Fibroblast of pulmonary artery (primary cell): ENCODE results near the gene NEDD8.

Experiments used
- DNase-seq: peaks from one replicate; pipeline ENCODE4 v3.0.0-alpha.2; 2010; ENCODE audit warnings: low read depth
- H3K4me3 ChIP-seq: replicated peaks from 2 replicates; pipeline ENCODE4 v1.5.1; 2011; ENCODE audit warnings: low read depth, mild to moderate bottlenecking, control low read depth, low read length, moderate library complexity
- TF ChIP-seq, protein P1 (sequence below): IDR thresholded peaks from 2 replicates; pipeline ENCODE4 v1.5.1; 2011; ENCODE audit warnings: mild to moderate bottlenecking, control low read depth, low read length, inconsistent platforms; ENCODE audit errors: missing control alignments

NEDD8 gene

DNA sequence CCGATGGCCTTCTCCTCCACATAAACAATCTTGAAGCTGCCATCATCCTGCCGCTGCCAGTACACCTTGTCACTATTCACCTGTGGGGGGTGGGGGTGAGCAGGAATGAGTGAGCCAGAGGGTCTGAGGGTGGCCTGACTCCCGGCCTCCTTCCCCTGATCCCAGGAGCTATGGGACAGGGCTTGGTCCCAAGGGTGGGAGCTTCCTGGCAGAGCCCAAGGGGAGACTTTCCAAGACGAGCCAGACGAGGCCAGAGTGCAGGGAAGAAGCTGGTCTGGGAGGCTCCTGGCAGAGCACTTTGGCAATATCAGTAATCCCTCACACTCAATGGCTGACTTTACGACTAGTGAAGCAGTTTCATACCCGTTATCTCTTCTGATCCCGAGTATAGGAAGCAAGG is 23.3 kb upstream of the NEDD8 start:
- DNase-seq, result no peak
- H3K4me3 ChIP-seq, result no peak overlapping the region
- TF ChIP-seq, protein P1, sequence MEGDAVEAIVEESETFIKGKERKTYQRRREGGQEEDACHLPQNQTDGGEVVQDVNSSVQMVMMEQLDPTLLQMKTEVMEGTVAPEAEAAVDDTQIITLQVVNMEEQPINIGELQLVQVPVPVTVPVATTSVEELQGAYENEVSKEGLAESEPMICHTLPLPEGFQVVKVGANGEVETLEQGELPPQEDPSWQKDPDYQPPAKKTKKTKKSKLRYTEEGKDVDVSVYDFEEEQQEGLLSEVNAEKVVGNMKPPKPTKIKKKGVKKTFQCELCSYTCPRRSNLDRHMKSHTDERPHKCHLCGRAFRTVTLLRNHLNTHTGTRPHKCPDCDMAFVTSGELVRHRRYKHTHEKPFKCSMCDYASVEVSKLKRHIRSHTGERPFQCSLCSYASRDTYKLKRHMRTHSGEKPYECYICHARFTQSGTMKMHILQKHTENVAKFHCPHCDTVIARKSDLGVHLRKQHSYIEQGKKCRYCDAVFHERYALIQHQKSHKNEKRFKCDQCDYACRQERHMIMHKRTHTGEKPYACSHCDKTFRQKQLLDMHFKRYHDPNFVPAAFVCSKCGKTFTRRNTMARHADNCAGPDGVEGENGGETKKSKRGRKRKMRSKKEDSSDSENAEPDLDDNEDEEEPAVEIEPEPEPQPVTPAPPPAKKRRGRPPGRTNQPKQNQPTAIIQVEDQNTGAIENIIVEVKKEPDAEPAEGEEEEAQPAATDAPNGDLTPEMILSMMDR, result no peak

DNA sequence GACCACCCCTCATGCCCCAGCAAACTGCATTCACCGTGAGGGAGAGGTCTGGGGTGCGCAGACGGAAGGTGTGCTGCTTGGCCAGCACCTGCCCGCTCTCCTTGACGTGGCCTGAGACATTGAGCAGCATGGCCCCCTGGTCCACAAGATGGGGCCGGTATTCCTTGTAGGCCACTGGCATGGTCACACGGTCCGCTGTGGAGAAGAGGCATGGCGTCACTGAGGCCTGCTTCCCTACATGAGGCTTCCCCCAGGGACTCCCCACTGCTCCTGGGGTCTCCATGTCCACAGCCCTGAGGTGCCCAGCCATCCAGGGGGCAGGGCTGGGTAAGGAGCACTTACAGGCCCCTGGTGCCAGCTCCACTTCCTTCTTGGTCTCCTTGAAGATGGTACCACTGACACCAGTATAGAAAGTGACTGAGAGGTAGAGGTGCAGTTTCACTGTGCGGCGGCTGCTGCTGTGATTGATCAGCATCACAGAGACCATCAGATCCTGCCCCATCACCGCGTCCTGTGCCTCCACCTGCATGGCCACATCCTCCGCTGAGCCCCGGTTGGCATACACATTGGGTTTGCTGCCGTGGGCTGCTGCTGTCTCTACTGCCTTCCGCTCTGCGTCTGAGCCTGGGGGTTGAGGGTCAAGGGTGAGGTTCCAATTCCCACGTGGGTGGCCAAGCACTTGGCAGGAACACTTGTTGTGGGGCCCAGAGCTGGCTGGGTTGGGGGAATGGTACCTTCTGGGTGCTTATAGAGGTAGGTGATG is 22.6 kb upstream of the NEDD8 start:
- TF ChIP-seq, protein P1, result no peak
- no peak for DNase-seq
- no peak overlapping the region for H3K4me3 ChIP-seq

DNA sequence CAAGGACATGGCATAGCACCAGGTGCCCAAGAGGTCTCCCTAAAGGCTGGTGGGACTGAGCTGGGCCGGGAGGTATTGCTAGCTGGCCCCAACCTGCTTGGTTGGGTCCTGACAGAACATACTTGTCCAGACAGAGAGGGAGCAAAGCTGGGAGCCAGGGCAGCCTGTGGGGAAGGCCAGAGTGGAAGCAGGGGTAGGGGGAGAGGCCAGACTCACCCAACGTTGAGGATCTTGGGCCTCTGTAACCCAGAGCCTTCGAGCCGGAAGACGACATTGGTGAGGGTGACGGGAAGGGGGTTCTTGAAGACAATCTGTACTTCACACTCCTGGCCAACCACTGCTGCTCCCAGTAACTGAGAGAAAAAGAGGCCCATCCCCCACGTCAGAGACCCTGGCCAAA is 21.8 kb upstream of the NEDD8 start:
- no peak for DNase-seq
- TF ChIP-seq, protein P1, result no peak
- no peak overlapping the region for H3K4me3 ChIP-seq

DNA sequence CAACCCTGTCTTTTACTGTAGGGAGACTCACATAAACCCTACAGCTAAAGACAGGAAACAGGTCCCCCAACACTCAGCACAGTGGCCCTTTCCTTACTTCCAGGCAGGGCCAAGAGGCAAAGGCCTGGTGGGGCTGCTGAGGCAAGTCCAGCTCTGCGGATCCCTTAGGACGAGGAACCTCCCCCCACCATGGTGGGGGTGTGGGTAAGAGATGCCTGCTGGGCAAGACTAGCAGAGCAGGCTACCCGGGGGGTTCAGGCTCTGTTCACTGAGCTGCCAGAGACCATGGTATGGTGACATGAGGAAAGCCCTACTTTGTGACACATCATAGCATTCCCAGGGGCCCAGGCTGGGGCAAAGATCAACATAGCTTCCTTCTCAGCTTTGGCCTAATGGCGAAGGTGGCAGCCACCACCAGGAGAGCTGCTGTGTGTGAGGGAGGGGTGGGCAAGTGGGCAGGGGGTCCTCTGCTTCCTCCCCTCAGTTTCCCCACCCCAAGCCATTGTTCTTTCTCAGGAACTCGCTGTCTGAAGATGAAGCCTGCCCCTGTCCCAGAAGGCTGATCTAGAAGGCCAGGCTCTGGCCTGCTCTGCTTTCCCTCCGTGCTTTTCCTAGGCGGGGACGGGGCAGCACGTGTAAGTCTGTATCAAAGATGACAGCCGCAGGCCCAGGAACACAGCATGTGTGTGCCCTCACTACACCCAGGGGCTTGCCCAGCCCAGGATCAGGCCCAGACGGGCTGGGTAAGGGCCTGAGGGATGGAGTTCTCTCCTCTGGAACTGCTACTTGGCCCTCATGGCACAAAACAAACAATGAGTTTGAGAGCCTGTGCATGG is 20.3 kb upstream of the NEDD8 start:
- no peak for DNase-seq
- TF ChIP-seq, protein P1, result no peak
- H3K4me3 ChIP-seq, result no peak overlapping the region

DNA sequence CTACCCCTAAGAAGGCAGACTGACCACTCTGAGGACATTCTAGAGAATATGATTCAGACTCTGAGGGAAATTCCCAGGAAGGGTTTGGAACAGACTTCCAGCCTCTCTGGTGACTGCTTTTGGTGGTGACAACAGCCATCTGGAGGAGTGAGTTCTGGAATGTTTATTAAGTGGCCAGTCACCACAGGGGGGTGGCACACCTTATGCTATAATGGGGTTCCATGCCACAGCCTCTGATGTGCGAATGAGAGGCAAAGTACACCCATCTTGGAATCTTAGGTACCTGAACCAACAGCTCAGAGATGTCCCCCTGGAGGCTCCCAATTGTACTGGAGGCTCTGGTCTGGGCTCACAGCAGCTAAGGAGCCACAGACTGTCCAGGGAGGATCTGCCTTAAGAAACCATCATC is 19.7 kb upstream of the NEDD8 start:
- TF ChIP-seq, protein P1, result peak; percentile 34

DNA sequence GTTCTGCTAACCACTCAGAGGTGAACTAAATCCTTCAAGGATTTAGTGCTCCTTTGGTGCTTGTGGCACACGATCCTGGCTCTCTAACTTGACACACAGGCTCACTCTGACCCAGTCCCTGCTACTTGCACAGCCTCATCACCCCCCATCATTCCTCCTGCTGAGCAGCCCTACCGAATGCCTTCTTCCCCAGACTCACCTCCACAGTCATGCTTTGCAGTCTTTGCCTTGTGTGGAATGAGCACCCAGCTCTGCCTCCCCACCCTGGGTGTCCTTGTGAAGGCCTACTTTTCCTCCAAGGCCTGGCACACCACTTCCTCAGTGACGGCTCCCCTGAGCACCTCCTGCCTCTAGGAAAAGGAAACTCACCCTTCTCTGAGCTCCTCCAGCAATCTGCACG is 18.2 kb upstream of the NEDD8 start:
- no peak for DNase-seq
- TF ChIP-seq, protein P1, result no peak
- no peak overlapping the region for H3K4me3 ChIP-seq

More for the DNA sequence above, 19.7 kb upstream of the NEDD8 start:
- DNase-seq, result peak; percentile 54
- no peak overlapping the region for H3K4me3 ChIP-seq
